ENCODE results near the gene PIPOX. TPM values are rescaled to one million over a fixed set of nuclear protein-coding genes. Genes with fewer than 3 reads are reported as not detected.

PIPOX gene
- total and polyA plus RNA-seq, 2 of the 8 experiments (the other 6 are each of a cell fraction or from before 2014, with no cell fraction given): 57.2 to 99.6 TPM

DNA sequence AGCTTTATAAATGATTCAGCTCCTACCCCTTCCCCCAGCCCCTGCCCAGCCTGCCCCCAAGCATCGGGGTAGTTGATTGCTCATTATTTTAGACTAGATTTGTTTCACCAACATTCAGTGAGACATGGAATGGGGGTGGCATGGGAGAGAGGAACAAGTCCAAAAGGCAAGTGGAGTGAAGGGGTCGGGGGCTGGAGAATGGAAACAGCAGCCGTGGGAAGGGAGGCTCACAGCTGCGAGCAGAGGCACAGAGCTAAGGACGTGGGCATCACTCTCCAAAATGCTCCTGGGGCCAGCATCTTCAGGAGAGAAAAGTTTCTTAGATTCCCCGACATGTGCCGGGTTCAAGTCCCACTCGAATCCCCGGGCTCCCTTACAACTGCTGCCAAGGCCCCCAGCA is 19.3 kb downstream of the PIPOX start (continued):
- TF ChIP-seq, protein P1, sequence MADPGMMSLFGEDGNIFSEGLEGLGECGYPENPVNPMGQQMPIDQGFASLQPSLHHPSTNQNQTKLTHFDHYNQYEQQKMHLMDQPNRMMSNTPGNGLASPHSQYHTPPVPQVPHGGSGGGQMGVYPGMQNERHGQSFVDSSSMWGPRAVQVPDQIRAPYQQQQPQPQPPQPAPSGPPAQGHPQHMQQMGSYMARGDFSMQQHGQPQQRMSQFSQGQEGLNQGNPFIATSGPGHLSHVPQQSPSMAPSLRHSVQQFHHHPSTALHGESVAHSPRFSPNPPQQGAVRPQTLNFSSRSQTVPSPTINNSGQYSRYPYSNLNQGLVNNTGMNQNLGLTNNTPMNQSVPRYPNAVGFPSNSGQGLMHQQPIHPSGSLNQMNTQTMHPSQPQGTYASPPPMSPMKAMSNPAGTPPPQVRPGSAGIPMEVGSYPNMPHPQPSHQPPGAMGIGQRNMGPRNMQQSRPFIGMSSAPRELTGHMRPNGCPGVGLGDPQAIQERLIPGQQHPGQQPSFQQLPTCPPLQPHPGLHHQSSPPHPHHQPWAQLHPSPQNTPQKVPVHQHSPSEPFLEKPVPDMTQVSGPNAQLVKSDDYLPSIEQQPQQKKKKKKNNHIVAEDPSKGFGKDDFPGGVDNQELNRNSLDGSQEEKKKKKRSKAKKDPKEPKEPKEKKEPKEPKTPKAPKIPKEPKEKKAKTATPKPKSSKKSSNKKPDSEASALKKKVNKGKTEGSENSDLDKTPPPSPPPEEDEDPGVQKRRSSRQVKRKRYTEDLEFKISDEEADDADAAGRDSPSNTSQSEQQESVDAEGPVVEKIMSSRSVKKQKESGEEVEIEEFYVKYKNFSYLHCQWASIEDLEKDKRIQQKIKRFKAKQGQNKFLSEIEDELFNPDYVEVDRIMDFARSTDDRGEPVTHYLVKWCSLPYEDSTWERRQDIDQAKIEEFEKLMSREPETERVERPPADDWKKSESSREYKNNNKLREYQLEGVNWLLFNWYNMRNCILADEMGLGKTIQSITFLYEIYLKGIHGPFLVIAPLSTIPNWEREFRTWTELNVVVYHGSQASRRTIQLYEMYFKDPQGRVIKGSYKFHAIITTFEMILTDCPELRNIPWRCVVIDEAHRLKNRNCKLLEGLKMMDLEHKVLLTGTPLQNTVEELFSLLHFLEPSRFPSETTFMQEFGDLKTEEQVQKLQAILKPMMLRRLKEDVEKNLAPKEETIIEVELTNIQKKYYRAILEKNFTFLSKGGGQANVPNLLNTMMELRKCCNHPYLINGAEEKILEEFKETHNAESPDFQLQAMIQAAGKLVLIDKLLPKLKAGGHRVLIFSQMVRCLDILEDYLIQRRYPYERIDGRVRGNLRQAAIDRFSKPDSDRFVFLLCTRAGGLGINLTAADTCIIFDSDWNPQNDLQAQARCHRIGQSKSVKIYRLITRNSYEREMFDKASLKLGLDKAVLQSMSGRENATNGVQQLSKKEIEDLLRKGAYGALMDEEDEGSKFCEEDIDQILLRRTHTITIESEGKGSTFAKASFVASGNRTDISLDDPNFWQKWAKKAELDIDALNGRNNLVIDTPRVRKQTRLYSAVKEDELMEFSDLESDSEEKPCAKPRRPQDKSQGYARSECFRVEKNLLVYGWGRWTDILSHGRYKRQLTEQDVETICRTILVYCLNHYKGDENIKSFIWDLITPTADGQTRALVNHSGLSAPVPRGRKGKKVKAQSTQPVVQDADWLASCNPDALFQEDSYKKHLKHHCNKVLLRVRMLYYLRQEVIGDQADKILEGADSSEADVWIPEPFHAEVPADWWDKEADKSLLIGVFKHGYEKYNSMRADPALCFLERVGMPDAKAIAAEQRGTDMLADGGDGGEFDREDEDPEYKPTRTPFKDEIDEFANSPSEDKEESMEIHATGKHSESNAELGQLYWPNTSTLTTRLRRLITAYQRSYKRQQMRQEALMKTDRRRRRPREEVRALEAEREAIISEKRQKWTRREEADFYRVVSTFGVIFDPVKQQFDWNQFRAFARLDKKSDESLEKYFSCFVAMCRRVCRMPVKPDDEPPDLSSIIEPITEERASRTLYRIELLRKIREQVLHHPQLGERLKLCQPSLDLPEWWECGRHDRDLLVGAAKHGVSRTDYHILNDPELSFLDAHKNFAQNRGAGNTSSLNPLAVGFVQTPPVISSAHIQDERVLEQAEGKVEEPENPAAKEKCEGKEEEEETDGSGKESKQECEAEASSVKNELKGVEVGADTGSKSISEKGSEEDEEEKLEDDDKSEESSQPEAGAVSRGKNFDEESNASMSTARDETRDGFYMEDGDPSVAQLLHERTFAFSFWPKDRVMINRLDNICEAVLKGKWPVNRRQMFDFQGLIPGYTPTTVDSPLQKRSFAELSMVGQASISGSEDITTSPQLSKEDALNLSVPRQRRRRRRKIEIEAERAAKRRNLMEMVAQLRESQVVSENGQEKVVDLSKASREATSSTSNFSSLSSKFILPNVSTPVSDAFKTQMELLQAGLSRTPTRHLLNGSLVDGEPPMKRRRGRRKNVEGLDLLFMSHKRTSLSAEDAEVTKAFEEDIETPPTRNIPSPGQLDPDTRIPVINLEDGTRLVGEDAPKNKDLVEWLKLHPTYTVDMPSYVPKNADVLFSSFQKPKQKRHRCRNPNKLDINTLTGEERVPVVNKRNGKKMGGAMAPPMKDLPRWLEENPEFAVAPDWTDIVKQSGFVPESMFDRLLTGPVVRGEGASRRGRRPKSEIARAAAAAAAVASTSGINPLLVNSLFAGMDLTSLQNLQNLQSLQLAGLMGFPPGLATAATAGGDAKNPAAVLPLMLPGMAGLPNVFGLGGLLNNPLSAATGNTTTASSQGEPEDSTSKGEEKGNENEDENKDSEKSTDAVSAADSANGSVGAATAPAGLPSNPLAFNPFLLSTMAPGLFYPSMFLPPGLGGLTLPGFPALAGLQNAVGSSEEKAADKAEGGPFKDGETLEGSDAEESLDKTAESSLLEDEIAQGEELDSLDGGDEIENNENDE (IDR thresholded peaks at IDR 0.05; ENCODE audit: insufficient replicate concordance, low read length): no peak
- TF ChIP-seq CBX8 (IDR thresholded peaks at IDR 0.05; ENCODE audit: borderline replicate concordance, low read depth, low read length) (no peak), MAX (IDR thresholded peaks at IDR 0.05) (no peak)
